A673 (cell line): ENCODE results near the gene BACH2. TPM values are rescaled to one million over a fixed set of nuclear protein-coding genes. Genes with fewer than 3 reads are reported as not detected.

ENCODE experiments used
- BruUV-seq: library from RNA; stranded (reverse); fragments of 400-500 nt; replicated peaks from 2 replicates; lab custom pipeline; 2021; lab: Mats Ljungman, UMichigan
- CTCF ChIA-PET: fragments of 300-600 bp; sonication (Branson Sonifier 250); formaldehyde crosslinking; loops from one replicate; lab custom pipeline; 2022; ENCODE audit warnings: antibody characterized with exemption; lab: Charles Lee
- POLR2A ChIA-PET: fragments of 300-600 bp; sonication (Branson Sonifier 250); formaldehyde crosslinking; loops from one replicate; lab custom pipeline; 2022; ENCODE audit warnings: antibody characterized with exemption; ENCODE audit not compliant: low non-redundant PET; lab: Charles Lee
- DNase-seq: peaks from one replicate; pipeline ENCODE4 v3.0.0-alpha.2; 2015; ENCODE audit warnings: low spot score
- H3K27ac ChIP-seq: fragments of 200-600 bp; sonication (generic); 2 replicates; pipeline ENCODE4 v1.5.1; 2016; ENCODE audit warnings: mixed run types, low read depth, mild to moderate bottlenecking, mixed read lengths, antibody characterized with exemption, low read length; ENCODE audit not compliant: poor library complexity, severe bottlenecking
- H3K27me3 ChIP-seq: fragments of 200-600 bp; sonication (generic); replicated peaks from 2 replicates; pipeline ENCODE4 v1.6.1; 2017; ENCODE audit warnings: mixed run types, low read depth, mild to moderate bottlenecking, mixed read lengths, antibody characterized with exemption, low read length; ENCODE audit not compliant: insufficient read depth, poor library complexity
- H3K36me3 ChIP-seq: fragments of 200-600 bp; sonication (generic); 2 replicates; pipeline ENCODE4 v1.6.1; 2016; ENCODE audit warnings: mixed run types, mild to moderate bottlenecking, mixed read lengths, antibody characterized with exemption, low read length; ENCODE audit not compliant: insufficient read depth, poor library complexity, severe bottlenecking
- H3K4me1 ChIP-seq: fragments of 200-600 bp; sonication (generic); 2 replicates; pipeline ENCODE4 v1.6.1; 2017; ENCODE audit warnings: mixed run types, mild to moderate bottlenecking, mixed read lengths, antibody characterized with exemption, low read length; ENCODE audit not compliant: insufficient read depth, poor library complexity, severe bottlenecking
- H3K4me3 ChIP-seq: fragments of 200-600 bp; sonication (generic); 2 replicates; pipeline ENCODE4 v1.5.1; 2016; ENCODE audit warnings: low read depth, mixed run types, mild to moderate bottlenecking, mixed read lengths, low read length; ENCODE audit not compliant: poor library complexity, severe bottlenecking
- H3K9me3 ChIP-seq: fragments of 200-600 bp; sonication (generic); 2 replicates; pipeline ENCODE4 v1.6.1; 2016; ENCODE audit warnings: mixed run types, low read depth, mild to moderate bottlenecking, mixed read lengths, antibody characterized with exemption, low read length; ENCODE audit not compliant: poor library complexity, severe bottlenecking
- EZH2 ChIP-seq: fragments of 200-600 bp; sonication (generic); IDR thresholded peaks from 2 replicates; pipeline ENCODE4 v1.6.1; 2017; ENCODE audit warnings: borderline replicate concordance, low read depth, mild to moderate bottlenecking, mixed read lengths, antibody characterized with exemption, low read length; ENCODE audit not compliant: poor library complexity, severe bottlenecking
- intact Hi-C: fragments of 100-400 bp; cut with micrococcal nuclease; formaldehyde crosslinking; loops from one replicate; pipeline ENCODE4 v1.10.0; 2022; ENCODE audit not compliant: unreplicated experiment
- total RNA-seq: library from RNA; stranded (reverse); gene quantifications from 2 replicates; pipeline ENCODE4 v1.2.3, GENCODE V29; 2021
- TF ChIP-seq, protein P1 (sequence below): fragments of 300-800, 200-600 bp; sonication (generic); conservative IDR thresholded peaks from 2 replicates; pipeline ENCODE4 v1.5.1; 2017; ENCODE audit warnings: low read depth, mild to moderate bottlenecking, antibody characterized with exemption, low read length, moderate library complexity, mixed read lengths

BACH2 gene
- total RNA-seq, 1 experiment from 2014 or later, result 0.37 TPM

DNA sequence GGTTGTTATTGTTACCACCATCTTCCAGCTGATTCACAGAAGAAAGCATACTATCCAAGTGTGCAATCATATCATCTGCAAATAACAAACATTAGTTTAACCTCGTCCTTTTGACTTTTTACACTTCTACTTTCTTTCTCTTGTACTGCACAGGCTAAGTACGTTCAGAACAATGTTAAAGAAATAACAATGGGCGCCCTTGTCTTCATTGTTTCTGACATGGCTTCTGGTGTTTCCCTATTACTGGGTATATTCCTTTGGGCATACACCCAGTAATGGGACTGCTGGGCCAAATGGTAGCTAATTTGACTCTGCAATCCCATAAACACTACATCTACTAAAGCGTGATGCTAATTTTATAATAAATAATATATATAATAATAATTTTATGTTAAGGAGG lies 255.7 kb downstream of the BACH2 start:
- ChIA-PET POLR2A (no interaction called here), CTCF (no interaction called here)
- no TSS peak for BruUV-seq
- no peaks in the 10 kb centered on the region for H3K36me3 ChIP-seq
- no peak overlapping the region for H3K4me3 ChIP-seq
- intact Hi-C loops, result no loop called here
- no peaks in the 10 kb centered on the region for H3K27me3 ChIP-seq
- TF ChIP-seq, protein P1, sequence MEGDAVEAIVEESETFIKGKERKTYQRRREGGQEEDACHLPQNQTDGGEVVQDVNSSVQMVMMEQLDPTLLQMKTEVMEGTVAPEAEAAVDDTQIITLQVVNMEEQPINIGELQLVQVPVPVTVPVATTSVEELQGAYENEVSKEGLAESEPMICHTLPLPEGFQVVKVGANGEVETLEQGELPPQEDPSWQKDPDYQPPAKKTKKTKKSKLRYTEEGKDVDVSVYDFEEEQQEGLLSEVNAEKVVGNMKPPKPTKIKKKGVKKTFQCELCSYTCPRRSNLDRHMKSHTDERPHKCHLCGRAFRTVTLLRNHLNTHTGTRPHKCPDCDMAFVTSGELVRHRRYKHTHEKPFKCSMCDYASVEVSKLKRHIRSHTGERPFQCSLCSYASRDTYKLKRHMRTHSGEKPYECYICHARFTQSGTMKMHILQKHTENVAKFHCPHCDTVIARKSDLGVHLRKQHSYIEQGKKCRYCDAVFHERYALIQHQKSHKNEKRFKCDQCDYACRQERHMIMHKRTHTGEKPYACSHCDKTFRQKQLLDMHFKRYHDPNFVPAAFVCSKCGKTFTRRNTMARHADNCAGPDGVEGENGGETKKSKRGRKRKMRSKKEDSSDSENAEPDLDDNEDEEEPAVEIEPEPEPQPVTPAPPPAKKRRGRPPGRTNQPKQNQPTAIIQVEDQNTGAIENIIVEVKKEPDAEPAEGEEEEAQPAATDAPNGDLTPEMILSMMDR, result no peak
- no peak for TF ChIP-seq EZH2
- DNase-seq, result no peak
- H3K4me1 ChIP-seq, result peaks cover 9% of the 10 kb centered on the region
- no peaks in the 10 kb centered on the region for H3K9me3 ChIP-seq
- no peak overlapping the region for H3K27ac ChIP-seq

DNA sequence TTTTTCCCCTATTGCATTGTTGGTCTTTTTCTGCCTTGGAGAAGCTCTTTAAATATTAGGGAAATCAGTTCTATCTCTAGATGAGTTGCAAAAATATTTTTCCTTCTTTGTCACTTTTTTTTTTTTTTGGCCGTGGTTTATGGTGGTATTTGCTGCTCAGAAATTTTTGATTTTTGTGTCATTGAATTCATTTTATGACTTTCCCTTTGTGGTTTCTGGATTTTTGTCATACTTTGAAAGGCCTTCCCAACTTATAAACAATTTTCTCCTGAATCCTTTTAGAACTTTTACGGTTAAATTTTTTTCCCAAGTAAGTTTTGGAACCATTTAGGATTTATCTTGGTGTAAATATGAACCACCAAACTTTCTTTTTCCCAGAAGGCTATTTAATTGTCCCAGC lies 256.7 kb downstream of the BACH2 start:
- no peak for DNase-seq
- no peaks in the 10 kb centered on the region for H3K9me3 ChIP-seq
- no peaks in the 10 kb centered on the region for H3K27me3 ChIP-seq
- no peaks in the 10 kb centered on the region for H3K36me3 ChIP-seq
- no peak overlapping the region for H3K27ac ChIP-seq
- BruUV-seq, result no TSS peak
- TF ChIP-seq, protein P1, result no peak
- no peak for TF ChIP-seq EZH2
- POLR2A ChIA-PET, result no interaction called here
- CTCF ChIA-PET, result no interaction called here
- H3K4me1 ChIP-seq, result peaks cover 2% of the 10 kb centered on the region
- intact Hi-C loops, result no loop called here
- no peak overlapping the region for H3K4me3 ChIP-seq

DNA sequence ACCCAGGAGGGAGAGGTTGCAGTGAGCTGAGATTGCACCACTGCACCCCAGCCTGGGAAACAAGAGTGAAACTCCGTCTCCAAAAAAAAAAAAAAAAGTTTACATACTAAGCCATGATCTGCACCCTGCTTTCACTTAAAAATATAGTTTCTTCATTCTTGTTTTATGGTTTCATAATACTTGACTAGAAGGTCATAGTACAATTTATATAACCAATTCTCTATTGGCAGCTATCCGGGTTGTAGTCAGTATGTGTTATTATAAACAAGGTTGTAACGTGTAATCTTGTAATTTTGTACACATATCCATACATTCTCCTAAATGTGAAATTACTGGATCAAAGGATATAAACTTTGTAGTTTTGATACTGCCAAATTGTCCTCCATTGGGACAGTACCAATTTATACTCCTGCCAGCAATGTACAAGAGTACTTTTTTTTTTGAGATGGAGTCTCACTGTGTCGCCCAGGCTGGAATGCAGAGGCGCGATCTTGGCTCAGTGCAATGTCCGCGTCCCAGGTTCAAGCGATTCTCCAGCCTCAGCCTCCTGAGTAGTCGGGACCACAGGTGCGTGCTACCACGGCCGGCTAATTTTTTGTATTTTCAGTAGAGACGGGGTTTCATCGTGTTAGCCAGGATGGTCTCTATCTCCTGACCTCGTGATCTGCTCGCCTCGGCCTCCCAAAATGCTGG lies 257.5 kb downstream of the BACH2 start:
- intact Hi-C loops, result no loop called here
- DNase-seq, result no peak
- no peaks in the 10 kb centered on the region for H3K36me3 ChIP-seq
- ChIA-PET POLR2A (no interaction called here), CTCF (no interaction called here)
- H3K4me3 ChIP-seq, result no peak overlapping the region
- BruUV-seq, result no TSS peak
- H3K27ac ChIP-seq, result no peak overlapping the region
- H3K27me3 ChIP-seq, result no peaks in the 10 kb centered on the region
- no peak for TF ChIP-seq EZH2
- TF ChIP-seq, protein P1, result no peak
- no peaks in the 10 kb centered on the region for H3K9me3 ChIP-seq
- no peaks in the 10 kb centered on the region for H3K4me1 ChIP-seq
